Activated CD4-positive, CD25-positive, alpha-beta regulatory T cell treated with anti-CD3 and anti-CD28 coated beads, Interleukin-2, amount 50 U/mL, for 72 hours (primary cell): ENCODE measurements around the gene LMX1B.
A peak's percentile ranks its signal among the peaks of the same experiment; 100 is the strongest.

Experiments
- DNase-seq: peaks from one replicate; pipeline ENCODE4 v3.0.0; 2021

Gene LMX1B

DNA sequence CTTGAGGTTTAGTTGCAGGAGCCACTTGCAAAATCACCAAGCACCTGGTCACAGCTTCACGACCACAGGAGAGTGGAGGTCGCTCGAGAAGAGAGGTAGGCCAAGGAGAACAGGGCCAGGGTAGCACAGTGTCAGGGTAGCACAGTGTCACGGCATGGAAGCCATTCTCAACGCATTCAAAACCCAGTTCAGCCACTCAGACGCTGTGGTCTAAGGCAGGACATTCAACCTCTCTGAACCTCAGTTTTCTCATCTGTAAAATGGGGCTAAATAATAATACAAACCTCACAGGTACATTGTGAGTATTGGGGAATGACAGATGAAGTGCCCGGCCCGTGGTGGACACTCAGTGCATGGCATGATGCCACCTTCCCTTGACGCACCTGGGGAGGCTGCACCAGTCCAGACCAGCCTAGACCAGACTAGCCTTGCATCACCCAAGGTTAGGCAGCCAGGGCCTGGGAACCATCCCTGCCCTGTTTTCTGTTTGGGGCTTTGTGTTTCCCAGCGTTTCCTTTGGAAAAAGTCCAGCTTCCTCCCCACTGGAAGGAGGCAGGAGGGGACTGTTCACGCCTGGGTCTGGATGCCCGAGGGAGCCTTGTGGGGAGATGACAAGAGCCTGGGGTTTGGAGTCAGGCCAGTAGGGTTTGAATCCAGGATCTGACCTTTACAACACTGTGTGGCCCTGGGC, 7.8 kb upstream of the LMX1B start:
- no peak for DNase-seq

- DNase-seq: no peak
Observed at GRCh38 chr9:126606483-126606870, 7.3 kb upstream of the LMX1B start.

- no peak for DNase-seq
Observed at GRCh38 chr9:126607086-126607485, 6.6 kb upstream of the LMX1B start.

DNA sequence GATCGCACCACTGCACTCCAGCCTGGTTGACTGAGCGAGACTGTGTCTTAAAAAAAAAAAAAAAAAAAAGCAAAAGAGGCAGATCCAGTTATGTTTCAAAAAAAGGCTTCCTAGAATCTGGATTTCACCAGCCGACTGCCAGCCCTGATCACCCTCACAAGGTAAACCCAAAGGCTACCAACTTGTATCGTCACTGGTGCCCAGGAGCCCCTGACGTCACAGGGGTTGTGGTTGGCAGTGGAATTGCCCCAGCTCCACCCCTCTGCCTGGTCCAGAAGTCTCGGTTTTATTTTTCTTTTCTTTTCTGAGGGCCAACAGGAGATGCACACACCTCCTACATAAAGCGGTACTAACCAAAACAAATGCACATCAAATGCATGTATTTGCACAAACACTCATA, 6.0 kb upstream of the LMX1B start:
- DNase-seq: no peak

GRCh38 chr9:126608551-126608950, 5.2 kb upstream of the LMX1B start:
- no peak for DNase-seq

GRCh38 chr9:126609191-126609590, 4.5 kb upstream of the LMX1B start:
- DNase-seq: no peak

GRCh38 chr9:126609711-126610388, 3.9 kb upstream of the LMX1B start:
- no peak for DNase-seq

DNA sequence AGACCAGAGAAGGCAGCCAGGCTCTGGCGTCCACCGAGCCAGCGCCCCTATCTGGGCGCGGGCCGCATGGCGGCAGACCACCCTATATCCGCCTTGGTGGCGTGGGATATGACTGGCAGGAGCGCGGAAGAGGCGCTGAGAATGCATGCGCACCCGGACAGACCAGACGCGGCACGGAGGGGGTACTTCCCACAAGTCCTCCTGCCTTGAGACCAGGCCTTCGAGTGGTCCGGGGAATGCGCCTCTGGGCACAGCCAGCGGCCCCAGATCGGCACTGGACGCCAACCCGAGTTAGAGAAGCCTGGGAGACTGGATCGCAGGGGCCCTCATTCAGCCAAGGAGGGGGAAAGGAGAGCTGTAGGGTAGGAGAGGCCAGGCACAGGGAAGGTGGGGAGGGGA, 2.5 kb upstream of the LMX1B start:
- DNase-seq: no peak

- DNase-seq: peak; percentile 73
Observed at GRCh38 chr9:126611592-126612325, 2.0 kb upstream of the LMX1B start.

DNA sequence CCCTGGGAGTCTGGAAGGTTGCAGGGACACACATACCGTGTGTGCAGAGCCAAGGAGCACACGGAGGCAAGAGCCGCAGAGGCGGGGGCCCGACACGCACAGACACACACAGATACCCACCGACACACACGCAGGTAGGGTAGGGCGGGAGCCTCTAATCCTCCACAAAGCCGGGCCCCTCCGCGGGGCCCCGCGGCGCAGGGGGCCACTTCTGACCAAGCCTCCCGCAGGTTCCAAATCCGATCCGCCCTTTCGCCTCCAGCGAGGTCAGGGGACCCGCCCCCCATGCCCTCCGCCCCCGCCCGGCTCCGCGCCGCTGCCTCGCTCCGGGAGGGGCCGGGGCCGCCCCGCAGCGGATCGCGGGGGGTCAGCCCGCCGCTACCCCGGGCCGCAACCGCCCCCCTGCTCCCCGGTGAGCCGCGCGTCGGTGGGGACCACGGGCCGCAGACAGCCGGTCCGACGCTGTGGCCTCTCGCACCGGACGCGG, 1.4 kb upstream of the LMX1B start:
- no peak for DNase-seq

DNA sequence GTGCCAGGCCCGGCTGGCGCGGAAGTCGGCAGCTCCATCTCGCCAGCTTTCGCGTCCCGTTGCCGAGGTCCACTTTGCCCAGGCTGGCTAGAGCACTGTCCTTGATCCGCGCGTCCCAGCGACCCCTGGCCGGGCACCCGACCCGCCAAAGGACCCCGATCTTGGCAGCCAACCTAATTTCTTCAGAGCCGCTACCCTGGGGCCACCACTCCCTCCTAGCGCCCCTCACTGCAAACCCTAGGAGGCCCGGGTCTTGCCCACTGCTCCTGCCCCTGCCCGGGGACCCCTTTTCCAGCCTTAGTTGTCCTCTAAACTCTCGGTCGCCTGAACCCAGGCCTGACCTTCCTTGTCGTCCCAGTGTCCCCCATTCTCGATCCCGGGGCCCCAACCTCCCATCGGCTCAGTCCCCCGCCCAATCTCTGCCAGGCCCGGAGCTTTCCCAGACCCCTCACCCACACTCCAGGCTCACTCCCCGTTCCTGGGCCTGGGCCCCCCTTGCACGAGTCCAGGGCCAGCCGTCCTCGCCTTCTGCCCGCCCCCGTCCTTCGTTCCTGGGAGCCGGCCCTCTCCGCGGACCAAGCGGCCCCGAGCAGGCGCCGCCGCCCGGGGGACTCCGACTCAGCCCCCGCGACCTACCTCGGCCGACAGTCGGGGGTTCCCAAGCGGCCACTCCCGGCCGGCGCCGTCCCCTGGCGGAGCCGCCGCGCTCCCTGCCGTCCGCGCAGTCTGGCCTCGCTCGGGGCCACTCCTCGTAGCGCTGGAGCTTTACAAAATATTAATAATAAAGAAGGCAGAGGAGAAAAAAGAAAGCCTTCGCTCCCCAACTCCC, 701 bp upstream of the LMX1B start:
- DNase-seq: no peak

- DNase-seq: no peak
Observed at GRCh38 chr9:126614088-126614454, 343 bp downstream of the LMX1B start.

- DNase-seq: no peak
Observed at GRCh38 chr9:126614455-126615244, 922 bp downstream of the LMX1B start.

DNA sequence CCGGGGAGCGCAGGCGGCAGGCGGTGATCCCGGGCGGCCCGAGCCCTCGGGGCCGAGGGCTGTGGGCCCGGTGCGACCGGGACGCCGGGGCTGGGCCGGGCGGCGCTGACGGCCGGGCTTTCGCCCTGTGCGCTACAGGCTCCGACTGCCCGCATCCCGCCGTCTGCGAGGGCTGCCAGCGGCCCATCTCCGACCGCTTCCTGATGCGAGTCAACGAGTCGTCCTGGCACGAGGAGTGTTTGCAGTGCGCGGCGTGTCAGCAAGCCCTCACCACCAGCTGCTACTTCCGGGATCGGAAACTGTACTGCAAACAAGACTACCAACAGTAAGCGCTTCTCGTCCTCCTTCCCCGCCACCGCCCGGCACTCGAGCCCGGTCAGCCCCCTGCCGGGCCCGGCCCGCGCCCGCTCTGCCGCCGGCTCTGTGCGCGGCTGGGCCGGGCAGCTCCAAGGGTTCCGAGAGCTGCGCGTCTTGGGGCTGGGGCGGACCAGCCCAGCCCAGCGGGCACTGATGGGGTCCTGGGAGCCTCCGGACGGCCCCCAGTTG, 1.6 kb downstream of the LMX1B start:
- DNase-seq: no peak

GRCh38 chr9:126615791-126616447, 2.2 kb downstream of the LMX1B start:
- no peak for DNase-seq

DNA sequence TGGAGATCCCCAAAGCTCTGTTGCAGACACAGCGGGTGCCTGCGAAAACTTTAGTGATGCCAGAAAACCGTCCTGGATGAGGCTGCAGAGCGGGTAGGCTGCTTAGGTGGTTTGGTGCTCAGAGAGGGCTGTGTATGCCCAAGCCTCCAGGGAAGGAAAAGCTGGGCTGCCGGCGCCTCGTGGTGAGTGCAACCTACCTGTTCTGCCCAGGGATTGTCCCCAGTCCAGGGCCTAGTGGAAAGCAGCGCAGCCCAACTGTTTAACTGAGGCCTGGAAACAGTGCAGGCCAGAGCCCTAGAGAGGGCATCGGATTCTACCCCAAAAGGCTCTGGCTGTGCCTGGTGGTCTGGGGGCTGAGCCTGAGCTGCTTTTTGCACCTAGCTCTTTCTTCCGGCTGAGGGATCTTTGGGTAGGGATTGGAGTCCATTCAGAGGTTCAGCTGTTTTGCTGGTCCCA, 2.8 kb downstream of the LMX1B start:
- no peak for DNase-seq

DNA sequence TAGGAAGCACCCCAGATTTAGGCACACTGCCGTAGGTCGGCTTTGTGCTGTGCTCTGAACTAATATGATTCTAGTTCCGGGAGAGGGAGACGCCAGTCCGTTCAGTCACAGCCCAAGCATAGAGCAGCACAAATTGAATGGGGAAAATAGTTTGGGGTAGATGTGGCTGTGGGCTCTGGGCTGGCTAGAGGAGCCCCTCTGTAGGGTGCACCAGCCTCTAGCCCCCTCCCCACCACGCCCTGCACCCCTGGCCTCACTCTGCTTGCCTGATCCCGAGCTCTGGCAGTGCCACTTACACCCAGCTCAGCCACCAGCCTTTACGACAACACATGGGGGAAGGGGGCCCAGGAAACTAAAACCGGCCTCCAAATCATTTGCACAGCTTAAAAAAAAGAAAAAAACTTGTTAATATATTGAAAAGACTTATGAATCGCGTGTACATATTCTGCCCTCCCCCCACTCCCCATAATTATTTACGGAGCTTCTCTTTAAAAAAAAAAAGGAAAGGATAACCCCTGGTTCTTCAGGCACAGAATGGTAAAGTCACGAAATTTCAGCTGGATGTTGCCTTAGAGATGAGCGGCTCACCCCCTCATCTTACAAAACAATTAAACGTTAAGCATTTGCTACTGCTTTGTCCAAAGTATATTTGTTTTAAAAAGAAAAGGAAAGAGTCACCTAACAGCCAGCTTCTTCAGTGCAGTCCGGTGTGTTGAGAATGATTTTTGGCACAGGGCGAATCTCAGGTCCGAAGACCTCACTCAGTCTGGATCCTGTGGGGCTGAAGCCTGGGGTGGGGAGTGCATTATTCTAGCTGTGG, 3.5 kb downstream of the LMX1B start:
- no peak for DNase-seq

DNA sequence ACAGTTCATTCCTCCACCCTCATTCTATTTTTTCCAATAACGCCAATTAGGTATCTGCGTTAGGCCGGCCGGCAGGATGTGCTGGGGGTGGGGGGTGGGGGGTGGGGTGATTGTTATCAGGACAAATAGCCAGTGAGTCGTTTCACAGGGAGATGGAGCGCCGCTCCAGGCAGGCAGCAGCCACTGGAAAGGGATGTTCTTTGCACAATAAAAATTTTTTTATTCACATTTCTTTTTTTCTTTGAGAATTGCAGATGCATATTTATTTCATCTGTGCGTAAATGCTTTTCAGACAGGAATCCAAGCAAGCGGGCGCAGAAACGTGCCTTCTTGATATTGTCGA, 4.1 kb downstream of the LMX1B start:
- no peak for DNase-seq

GRCh38 chr9:126618190-126618584, 4.5 kb downstream of the LMX1B start:
- no peak for DNase-seq

GRCh38 chr9:126618585-126619360, 5.0 kb downstream of the LMX1B start:
- no peak for DNase-seq
